GM15510 (cell line): ENCODE results near the gene ELANE.

Experiments used
- POLR2A ChIP-seq: IDR thresholded peaks from 3 replicates; pipeline ENCODE4 v1.6.1; 2011; ENCODE audit warnings: borderline replicate concordance; ENCODE audit not compliant: insufficient read length; ENCODE audit errors: extremely low read depth

The ELANE gene

DNA sequence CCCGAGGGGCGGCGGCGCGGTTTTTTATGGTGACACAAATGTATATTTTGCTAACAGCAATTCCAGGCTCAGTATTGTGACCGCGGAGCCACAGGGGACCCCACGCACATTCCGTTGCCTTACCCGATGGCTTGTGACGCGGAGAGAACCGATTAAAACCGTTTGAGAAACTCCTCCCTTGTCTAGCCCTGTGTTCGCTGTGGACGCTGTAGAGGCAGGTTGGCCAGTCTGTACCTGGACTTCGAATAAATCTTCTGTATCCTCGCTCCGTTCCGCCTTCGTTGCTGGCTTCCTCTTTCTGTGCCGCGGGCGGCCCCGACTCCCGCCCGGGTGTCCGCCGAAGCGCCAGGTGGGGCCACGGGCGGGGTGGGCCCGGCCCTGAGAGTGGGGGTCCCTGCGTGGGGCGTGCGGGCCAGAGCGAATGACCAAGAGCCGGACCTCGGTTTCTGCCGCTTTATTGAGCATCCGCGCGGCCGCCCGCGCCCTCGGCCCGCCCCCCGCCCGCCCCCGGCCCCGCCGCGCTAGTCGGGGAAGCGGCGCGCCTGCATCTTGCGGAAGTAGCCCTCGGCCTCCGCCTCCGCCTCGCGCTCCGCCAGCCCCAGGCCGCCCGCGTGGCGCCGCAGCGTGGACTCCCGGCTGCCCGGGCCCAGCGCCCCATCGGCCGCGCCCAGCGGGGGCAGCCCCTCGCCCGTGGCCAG, 39.9 kb upstream of the ELANE start:
- no peak for TF ChIP-seq POLR2A

DNA sequence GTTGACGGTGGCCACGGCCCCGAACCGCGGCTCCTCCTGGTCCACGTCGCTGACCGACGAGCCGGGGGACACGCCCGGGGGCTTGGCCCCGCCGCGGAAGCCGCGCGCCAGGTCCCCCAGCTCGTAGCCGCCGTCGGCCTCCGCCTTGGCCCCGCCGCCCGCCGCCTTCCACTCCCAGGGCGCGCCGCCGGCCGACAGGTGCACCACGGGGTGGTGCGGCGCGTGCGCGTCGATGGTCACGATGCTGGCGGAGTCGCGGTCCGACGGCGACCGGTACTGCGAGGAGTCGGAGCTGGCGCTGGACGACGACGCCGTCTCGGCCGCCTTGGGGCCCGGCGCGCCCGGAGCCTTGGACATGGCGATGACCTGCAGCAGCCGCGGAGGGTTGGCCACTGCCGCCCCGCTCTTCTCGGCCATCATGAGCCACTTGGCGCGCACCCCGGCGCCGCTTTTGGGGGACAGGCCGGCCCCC, 39.3 kb upstream of the ELANE start:
- no peak for TF ChIP-seq POLR2A

- peak; percentile 8 for TF ChIP-seq POLR2A
Measured at GRCh38 chr19:813219-814151, 38.6 kb upstream of the ELANE start.

- TF ChIP-seq POLR2A: no peak
Measured at GRCh38 chr19:814152-815078, 37.7 kb upstream of the ELANE start.

- TF ChIP-seq POLR2A: no peak
Measured at GRCh38 chr19:815079-815774, 36.9 kb upstream of the ELANE start.

DNA sequence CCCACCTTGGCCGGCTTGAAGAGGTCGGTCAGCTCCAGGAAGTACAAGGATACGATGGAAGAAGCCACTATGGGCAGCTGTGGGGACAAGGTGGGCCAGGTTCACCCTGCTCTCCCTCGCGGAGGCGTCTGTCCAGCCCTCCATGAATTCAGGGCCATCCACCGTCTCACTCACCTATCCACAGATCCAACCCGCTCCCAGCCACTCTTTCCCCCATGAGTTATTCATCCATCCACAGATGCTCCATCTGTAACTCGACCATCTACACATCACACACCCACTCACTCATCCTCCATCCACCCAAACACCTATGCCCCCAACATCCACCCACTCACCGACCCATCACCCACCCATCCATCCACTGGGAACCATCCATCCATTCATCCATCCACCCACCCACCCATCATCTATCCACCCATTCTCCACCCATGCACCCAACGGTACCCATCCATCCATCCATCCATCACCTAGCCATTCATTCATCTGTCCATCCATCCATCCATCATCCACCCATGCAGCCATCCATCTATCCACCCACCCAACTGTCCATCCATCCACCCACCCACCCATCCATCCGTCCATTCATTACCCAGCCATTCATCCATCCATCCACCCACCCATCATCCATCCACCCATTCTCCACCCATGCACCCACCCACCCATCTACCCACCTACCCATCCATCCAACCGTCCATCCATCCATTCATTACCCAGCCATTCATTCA, 36.2 kb upstream of the ELANE start:
- no peak for TF ChIP-seq POLR2A

GRCh38 chr19:816500-816857, 35.6 kb upstream of the ELANE start:
- no peak for TF ChIP-seq POLR2A

DNA sequence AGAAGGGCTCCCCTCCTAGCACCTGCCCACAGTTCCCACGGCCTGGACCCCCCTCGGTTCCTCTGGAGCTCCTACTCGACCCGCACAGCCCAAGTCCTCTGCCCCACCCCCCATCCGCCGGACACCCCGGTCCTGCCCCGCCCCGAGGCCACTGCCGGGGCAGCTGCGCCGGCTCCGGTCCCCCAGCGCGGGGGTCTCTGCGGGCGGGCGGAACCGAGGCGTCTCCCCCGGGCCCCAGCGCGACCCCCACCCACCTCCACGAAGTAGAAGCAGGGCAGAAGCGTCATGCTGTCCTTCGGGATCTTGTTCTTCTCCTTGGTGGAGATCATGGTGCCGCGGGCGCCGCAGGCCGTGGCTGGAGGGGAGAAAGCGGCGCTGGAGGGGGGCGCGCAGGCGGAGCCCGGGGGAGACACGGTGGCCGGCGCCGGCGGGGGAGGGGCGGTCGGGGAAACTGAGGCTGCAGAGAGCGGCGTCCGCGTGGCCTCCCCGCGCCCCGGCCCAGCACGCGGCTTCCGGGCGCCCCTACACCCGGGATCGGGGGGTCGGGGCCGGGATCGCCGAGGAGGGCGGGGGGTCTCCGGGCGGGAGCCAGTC, 30.8 kb upstream of the ELANE start:
- TF ChIP-seq POLR2A: no peak

DNA sequence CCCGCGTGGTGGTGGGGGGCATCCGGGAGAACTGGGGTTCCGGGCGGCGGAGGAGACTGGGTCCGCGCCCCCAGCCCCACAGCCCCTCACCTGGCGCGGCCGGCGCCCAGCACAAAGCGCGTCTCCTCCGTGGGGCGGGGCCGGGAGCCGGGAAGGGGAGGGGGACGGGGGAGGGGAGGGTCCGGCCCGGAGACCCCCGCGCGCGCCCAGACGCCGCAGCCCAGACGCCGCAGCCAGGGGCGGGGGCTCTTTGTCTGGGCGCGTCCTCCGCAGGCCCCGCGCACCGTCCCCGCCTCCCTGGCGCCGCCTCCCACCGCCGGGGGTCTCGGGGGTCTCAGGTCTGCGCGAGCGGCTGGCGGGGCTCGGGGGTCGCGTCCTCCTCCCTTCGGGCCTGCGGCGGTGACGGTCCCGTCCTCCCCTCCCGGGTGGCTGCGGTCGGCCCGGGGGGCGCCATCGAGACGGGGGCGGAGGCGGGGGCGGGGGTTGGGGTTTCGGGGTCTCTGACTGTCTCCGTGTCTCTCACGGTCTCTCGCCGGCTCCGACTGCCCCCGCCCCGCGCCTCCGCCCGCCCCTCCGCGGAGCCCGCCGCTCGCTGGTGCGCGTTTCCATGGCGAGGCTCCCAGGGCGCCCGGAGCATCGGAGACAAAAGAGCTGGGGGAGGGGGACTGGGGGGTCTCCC, 30.1 kb upstream of the ELANE start, which contains the start of gene PLPPR3:
PLPPR3 (minus strand) TSS at position 131 of the 679 bp plus-strand sequence. CDS start 396 bp downstream, outside the sequence.
- TF ChIP-seq POLR2A: no peak

- TF ChIP-seq POLR2A: no peak
Measured at GRCh38 chr19:823565-824121, 28.5 kb upstream of the ELANE start.

- TF ChIP-seq POLR2A: no peak
Measured at GRCh38 chr19:824885-825284, 27.2 kb upstream of the ELANE start.
